ENCODE data around the gene CSNK1A1.
A peak's percentile ranks its signal among the peaks of the same experiment; 100 is the strongest.

CSNK1A1 gene

GRCh38 chr5:149575131-149575530, 23.9 kb upstream of the CSNK1A1 start:
- in situ Hi-C loops (cut with MboI; ENCODE audit: low pct_unique_long_range_greater_than_20kb, low sequenced_read_pairs, unreplicated experiment): no loop called here
- no peak for DNase-seq (ENCODE audit: low spot score)
- no peak for TF ChIP-seq CTCF (IDR thresholded peaks at IDR 0.05; ENCODE audit: extremely low read depth, insufficient read depth, missing control alignments)

GRCh38 chr5:149572576-149573231, 21.5 kb upstream of the CSNK1A1 start:
- TF ChIP-seq CTCF (IDR thresholded peaks at IDR 0.05; ENCODE audit: extremely low read depth, insufficient read depth, missing control alignments): no peak
- in situ Hi-C loops (cut with MboI; ENCODE audit: low pct_unique_long_range_greater_than_20kb, low sequenced_read_pairs, unreplicated experiment): no loop called here
- no peak for DNase-seq (ENCODE audit: low spot score)

GRCh38 chr5:149572170-149572569, 20.9 kb upstream of the CSNK1A1 start:
- in situ Hi-C loops (cut with MboI; ENCODE audit: low pct_unique_long_range_greater_than_20kb, low sequenced_read_pairs, unreplicated experiment): no loop called here
- no peak for DNase-seq (ENCODE audit: low spot score)

GRCh38 chr5:149567226-149567625, 16.0 kb upstream of the CSNK1A1 start:
- in situ Hi-C loops (cut with MboI; ENCODE audit: low pct_unique_long_range_greater_than_20kb, low sequenced_read_pairs, unreplicated experiment): loop anchor here (10.0 kb wide), 1 partner anchor 192 kb away; the partner anchor contains the start of gene IL17B
- no peak for TF ChIP-seq CTCF (IDR thresholded peaks at IDR 0.05; ENCODE audit: extremely low read depth, insufficient read depth, missing control alignments)
- DNase-seq (ENCODE audit: low spot score): no peak

More at GRCh38 chr5:149572170-149572569, 20.9 kb upstream of the CSNK1A1 start:
- TF ChIP-seq CTCF (IDR thresholded peaks at IDR 0.05; ENCODE audit: extremely low read depth, insufficient read depth, missing control alignments): no peak

GRCh38 chr5:149564542-149565140, 13.4 kb upstream of the CSNK1A1 start:
- in situ Hi-C loops (cut with MboI; ENCODE audit: low pct_unique_long_range_greater_than_20kb, low sequenced_read_pairs, unreplicated experiment): loop anchor here (10.0 kb wide), 1 partner anchor 190 kb away; the partner anchor contains the start of gene IL17B
- peak; percentile 69 for TF ChIP-seq CTCF (IDR thresholded peaks at IDR 0.05; ENCODE audit: extremely low read depth, insufficient read depth, missing control alignments)
- peak; percentile 67 for DNase-seq (ENCODE audit: low spot score)

GRCh38 chr5:149563466-149563865, 12.2 kb upstream of the CSNK1A1 start:
- no peak for DNase-seq (ENCODE audit: low spot score)
- TF ChIP-seq CTCF (IDR thresholded peaks at IDR 0.05; ENCODE audit: extremely low read depth, insufficient read depth, missing control alignments): no peak
- in situ Hi-C loops (cut with MboI; ENCODE audit: low pct_unique_long_range_greater_than_20kb, low sequenced_read_pairs, unreplicated experiment): loop anchor here (10.0 kb wide), 1 partner anchor 189 kb away; the partner anchor contains the start of gene IL17B

Measured in GM13977 (cell line).